ENCODE measurements around the gene KCNK1. TPM values are rescaled to one million over a fixed set of nuclear protein-coding genes. Genes with fewer than 3 reads are reported as not detected.

KCNK1 gene
- total and polyA plus RNA-seq, 4 donors, result 2.5 to 12.3 (median 4.5) TPM

DNA sequence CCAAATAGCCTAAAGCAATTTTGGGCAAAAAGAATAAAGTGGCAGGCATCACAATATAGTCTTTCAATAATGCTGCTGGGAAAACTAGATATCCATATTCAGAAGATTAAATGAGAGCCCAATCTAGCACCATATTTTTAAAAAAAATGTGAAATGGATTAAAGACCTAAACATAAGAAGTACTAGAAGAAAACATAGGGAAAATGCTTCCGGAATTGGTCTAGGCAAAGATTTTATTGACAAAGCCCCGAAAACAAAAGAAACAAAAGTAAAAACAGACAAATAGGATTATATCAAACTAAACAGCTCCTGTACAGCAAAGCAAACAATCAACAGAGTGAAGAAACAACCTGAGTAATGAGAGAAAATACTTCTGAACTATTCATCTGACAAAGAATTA is 48.6 kb upstream of the KCNK1 start:
- 90% methylated on average over 2 of the region's 2 CpGs for WGBS
- H3K9me3 ChIP-seq (ENCODE audit: control insufficient read depth in 4 of 4, low read length in 3 of 4), result peaks cover 0 to 2% (median 0%) of the 10 kb centered on the region in 4 donors
- TF ChIP-seq, protein P1, sequence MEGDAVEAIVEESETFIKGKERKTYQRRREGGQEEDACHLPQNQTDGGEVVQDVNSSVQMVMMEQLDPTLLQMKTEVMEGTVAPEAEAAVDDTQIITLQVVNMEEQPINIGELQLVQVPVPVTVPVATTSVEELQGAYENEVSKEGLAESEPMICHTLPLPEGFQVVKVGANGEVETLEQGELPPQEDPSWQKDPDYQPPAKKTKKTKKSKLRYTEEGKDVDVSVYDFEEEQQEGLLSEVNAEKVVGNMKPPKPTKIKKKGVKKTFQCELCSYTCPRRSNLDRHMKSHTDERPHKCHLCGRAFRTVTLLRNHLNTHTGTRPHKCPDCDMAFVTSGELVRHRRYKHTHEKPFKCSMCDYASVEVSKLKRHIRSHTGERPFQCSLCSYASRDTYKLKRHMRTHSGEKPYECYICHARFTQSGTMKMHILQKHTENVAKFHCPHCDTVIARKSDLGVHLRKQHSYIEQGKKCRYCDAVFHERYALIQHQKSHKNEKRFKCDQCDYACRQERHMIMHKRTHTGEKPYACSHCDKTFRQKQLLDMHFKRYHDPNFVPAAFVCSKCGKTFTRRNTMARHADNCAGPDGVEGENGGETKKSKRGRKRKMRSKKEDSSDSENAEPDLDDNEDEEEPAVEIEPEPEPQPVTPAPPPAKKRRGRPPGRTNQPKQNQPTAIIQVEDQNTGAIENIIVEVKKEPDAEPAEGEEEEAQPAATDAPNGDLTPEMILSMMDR (IDR thresholded peaks at IDR 0.05; ENCODE audit: low read depth, low read length, missing input control), result no peak
- TF ChIP-seq TAF1 (conservative IDR thresholded peaks at IDR 0.05) (no peak), RXRA (IDR thresholded peaks at IDR 0.05) (no peak), GABPA (IDR thresholded peaks at IDR 0.05 in 1 of 2, conservative IDR thresholded peaks at IDR 0.05 in 1 of 2) (no peak), HNF4G (IDR thresholded peaks at IDR 0.05) (no peak), FOXA2 (IDR thresholded peaks at IDR 0.05) (no peak), EGR1 (IDR thresholded peaks at IDR 0.05; ENCODE audit: low read depth in 2 of 2) (no peak), FOXA1 (IDR thresholded peaks at IDR 0.05) (no peak), YY1 (IDR thresholded peaks at IDR 0.05) (no peak), SP1 (IDR thresholded peaks at IDR 0.05) (no peak)
- TF ChIP-seq, protein P2, sequence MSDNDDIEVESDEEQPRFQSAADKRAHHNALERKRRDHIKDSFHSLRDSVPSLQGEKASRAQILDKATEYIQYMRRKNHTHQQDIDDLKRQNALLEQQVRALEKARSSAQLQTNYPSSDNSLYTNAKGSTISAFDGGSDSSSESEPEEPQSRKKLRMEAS (IDR thresholded peaks at IDR 0.05), result no peak
- TF ChIP-seq, protein P3, sequence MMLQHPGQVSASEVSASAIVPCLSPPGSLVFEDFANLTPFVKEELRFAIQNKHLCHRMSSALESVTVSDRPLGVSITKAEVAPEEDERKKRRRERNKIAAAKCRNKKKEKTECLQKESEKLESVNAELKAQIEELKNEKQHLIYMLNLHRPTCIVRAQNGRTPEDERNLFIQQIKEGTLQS (IDR thresholded peaks at IDR 0.05), result no peak
- TF ChIP-seq, protein P4, sequence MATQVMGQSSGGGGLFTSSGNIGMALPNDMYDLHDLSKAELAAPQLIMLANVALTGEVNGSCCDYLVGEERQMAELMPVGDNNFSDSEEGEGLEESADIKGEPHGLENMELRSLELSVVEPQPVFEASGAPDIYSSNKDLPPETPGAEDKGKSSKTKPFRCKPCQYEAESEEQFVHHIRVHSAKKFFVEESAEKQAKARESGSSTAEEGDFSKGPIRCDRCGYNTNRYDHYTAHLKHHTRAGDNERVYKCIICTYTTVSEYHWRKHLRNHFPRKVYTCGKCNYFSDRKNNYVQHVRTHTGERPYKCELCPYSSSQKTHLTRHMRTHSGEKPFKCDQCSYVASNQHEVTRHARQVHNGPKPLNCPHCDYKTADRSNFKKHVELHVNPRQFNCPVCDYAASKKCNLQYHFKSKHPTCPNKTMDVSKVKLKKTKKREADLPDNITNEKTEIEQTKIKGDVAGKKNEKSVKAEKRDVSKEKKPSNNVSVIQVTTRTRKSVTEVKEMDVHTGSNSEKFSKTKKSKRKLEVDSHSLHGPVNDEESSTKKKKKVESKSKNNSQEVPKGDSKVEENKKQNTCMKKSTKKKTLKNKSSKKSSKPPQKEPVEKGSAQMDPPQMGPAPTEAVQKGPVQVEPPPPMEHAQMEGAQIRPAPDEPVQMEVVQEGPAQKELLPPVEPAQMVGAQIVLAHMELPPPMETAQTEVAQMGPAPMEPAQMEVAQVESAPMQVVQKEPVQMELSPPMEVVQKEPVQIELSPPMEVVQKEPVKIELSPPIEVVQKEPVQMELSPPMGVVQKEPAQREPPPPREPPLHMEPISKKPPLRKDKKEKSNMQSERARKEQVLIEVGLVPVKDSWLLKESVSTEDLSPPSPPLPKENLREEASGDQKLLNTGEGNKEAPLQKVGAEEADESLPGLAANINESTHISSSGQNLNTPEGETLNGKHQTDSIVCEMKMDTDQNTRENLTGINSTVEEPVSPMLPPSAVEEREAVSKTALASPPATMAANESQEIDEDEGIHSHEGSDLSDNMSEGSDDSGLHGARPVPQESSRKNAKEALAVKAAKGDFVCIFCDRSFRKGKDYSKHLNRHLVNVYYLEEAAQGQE (IDR thresholded peaks at IDR 0.05), result no peak
- no peak overlapping the region for H3K9ac ChIP-seq (ENCODE audit: low read depth in 1 of 2, low read length in 2 of 2)
- H3K4me3 ChIP-seq (ENCODE audit: low read depth in 1 of 3, low read length in 3 of 3), result no peak overlapping the region
- no peak overlapping the region for H3K27ac ChIP-seq (ENCODE audit: low read depth in 1 of 2, low read length in 2 of 2)
- H3K4me1 ChIP-seq (ENCODE audit: control insufficient read depth in 4 of 4, insufficient read depth in 4 of 4, low read length in 3 of 4), result no peaks in the 10 kb centered on the region
- no peaks in the 10 kb centered on the region for H3K27me3 ChIP-seq (ENCODE audit: control insufficient read depth in 4 of 4, insufficient read depth in 4 of 4, low read length in 3 of 4)
- DNase-seq (ENCODE audit: low spot score), result no peak
- no peaks in the 10 kb centered on the region for H3K36me3 ChIP-seq (ENCODE audit: control insufficient read depth in 4 of 4, insufficient read depth in 3 of 4, low read depth in 1 of 4, low read length in 3 of 4)

DNA sequence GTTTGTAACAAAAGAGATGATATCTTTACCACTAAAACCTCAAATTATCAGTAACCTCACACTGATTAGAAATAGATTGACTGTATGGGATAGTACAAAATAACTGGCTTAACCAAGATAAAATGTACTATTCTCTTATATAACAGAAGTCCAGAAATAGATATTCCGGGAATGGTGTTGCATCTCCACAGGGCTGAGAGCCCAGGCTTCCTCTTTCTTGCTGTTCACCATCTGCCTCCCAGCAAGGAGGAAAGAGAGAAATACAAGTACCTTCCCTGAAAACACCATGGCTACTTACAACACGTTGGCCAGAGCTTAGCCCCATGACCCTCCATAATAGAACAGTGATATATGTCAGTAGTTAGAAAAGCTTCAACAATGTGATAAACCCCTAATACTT is 47.0 kb upstream of the KCNK1 start:
- DNase-seq (ENCODE audit: low spot score), result no peak
- H3K4me3 ChIP-seq (ENCODE audit: low read depth in 1 of 3, low read length in 3 of 3), result no peak overlapping the region
- 68% methylated on average over 2 of the region's 2 CpGs for WGBS
- H3K9ac ChIP-seq (ENCODE audit: low read depth in 1 of 2, low read length in 2 of 2), result no peak overlapping the region
- H3K9me3 ChIP-seq (ENCODE audit: control insufficient read depth in 4 of 4, low read length in 3 of 4), result no peaks in the 10 kb centered on the region
- no peaks in the 10 kb centered on the region for H3K4me1 ChIP-seq (ENCODE audit: control insufficient read depth in 4 of 4, insufficient read depth in 4 of 4, low read length in 3 of 4)
- no peak overlapping the region for H3K27ac ChIP-seq (ENCODE audit: low read depth in 1 of 2, low read length in 2 of 2)
- no peaks in the 10 kb centered on the region for H3K27me3 ChIP-seq (ENCODE audit: control insufficient read depth in 4 of 4, insufficient read depth in 4 of 4, low read length in 3 of 4)
- H3K36me3 ChIP-seq (ENCODE audit: control insufficient read depth in 4 of 4, insufficient read depth in 3 of 4, low read depth in 1 of 4, low read length in 3 of 4), result no peaks in the 10 kb centered on the region
- TF ChIP-seq, protein P3 (IDR thresholded peaks at IDR 0.05), result no peak
- TF ChIP-seq FOXA1 (IDR thresholded peaks at IDR 0.05) (no peak), NR2F2 (IDR thresholded peaks at IDR 0.05) (no peak), EGR1 (IDR thresholded peaks at IDR 0.05; ENCODE audit: low read depth in 2 of 2) (no peak), HNF4G (IDR thresholded peaks at IDR 0.05) (no peak), GABPA (IDR thresholded peaks at IDR 0.05 in 1 of 2, conservative IDR thresholded peaks at IDR 0.05 in 1 of 2) (no peak), FOXA2 (IDR thresholded peaks at IDR 0.05) (no peak), RAD21 (IDR thresholded peaks at IDR 0.05) (no peak), SP1 (IDR thresholded peaks at IDR 0.05) (no peak), HNF4A (conservative IDR thresholded peaks at IDR 0.05) (no peak), TAF1 (conservative IDR thresholded peaks at IDR 0.05) (no peak), YY1 (IDR thresholded peaks at IDR 0.05) (no peak)
- TF ChIP-seq, protein P4 (IDR thresholded peaks at IDR 0.05), result no peak
- TF ChIP-seq, protein P2 (IDR thresholded peaks at IDR 0.05), result no peak
- TF ChIP-seq, protein P1 (IDR thresholded peaks at IDR 0.05; ENCODE audit: low read depth, low read length, missing input control), result no peak

All from liver (tissue), 9 donors.